ENCODE results near the gene DDX27. TPM values are rescaled to one million over a fixed set of nuclear protein-coding genes. Genes with fewer than 3 reads are reported as not detected.

The DDX27 gene
- total RNA-seq, 3 donors from 2014 or later, result 28.5 to 35.1 (median 34.8) TPM

DNA sequence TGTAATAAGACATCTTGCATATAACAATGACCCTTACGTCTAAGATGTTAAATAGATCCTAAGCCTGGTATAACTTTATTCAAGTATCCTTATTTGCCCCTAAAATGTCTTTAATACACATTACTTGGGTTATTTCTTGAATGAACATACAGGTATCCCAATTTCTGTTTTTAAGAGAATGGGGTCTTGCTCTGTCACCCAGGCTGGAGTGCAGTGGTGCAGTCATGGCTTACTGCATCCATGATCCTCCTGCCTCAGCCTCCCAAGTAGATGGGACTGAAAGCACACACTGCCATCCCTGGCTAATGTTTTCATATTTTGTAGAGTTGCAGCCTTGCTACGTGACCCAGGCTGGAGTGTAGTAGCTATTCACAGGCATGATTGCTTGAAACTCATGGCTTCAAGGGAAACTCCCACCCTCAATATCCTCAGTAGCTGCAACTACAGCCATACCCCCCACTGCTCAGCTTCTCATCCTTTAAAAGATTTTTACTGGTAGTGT, 69.1 kb downstream of the DDX27 start:
- TF ChIP-seq POLR2AphosphoS5 (IDR thresholded peaks at IDR 0.05), result no peak
- no peak for TF ChIP-seq CTCF (IDR thresholded peaks at IDR 0.05)
- no peak for TF ChIP-seq POLR2A (IDR thresholded peaks at IDR 0.05)
- H3K4me3 ChIP-seq, result peak overlapping the region in 1 of 3 donors; percentile 9
- peaks cover 10% of the 10 kb centered on the region for H3K36me3 ChIP-seq
- H3K9me3 ChIP-seq, result peaks cover 37 to 50% of the 10 kb centered on the region in 2 donors
- no peak for DNase-seq (ENCODE audit: low spot score in 2 of 2)
- no peaks in the 10 kb centered on the region for H3K27me3 ChIP-seq
- H3K27ac ChIP-seq, result peak overlapping the region; percentile 62 to 71
- H3K4me1 ChIP-seq, result no peaks in the 10 kb centered on the region
- intact Hi-C loops (cut with DNase I; ENCODE audit: low total_unique reads), result no loop called here

- TF ChIP-seq CTCF (IDR thresholded peaks at IDR 0.05) (peak in 1 of 3 donors; percentile 13), POLR2A (IDR thresholded peaks at IDR 0.05) (no peak), POLR2AphosphoS5 (IDR thresholded peaks at IDR 0.05) (peak in 1 of 3 donors; percentile 1)
- peak overlapping the region in 1 of 3 donors; percentile 9 for H3K4me3 ChIP-seq
- intact Hi-C loops (cut with DNase I; ENCODE audit: low total_unique reads), result no loop called here
- H3K36me3 ChIP-seq, result peaks cover 10% of the 10 kb centered on the region
- H3K9me3 ChIP-seq, result peaks cover 37 to 43% of the 10 kb centered on the region in 2 donors
- no peak for DNase-seq (ENCODE audit: low spot score in 2 of 2)
- H3K4me1 ChIP-seq, result no peaks in the 10 kb centered on the region
- H3K27me3 ChIP-seq, result no peaks in the 10 kb centered on the region
- H3K27ac ChIP-seq, result peak overlapping the region; percentile 62 to 71
These were observed 69.8 kb downstream of the DDX27 start for GRCh38 chr20:49288784-49289696.

- DNase-seq (ENCODE audit: low spot score in 2 of 2), result no peak
- TF ChIP-seq POLR2A (IDR thresholded peaks at IDR 0.05) (no peak), CTCF (IDR thresholded peaks at IDR 0.05) (no peak), POLR2AphosphoS5 (IDR thresholded peaks at IDR 0.05) (no peak)
- Histone ChIP-seq H3K36me3 (peaks cover 5% of the 10 kb centered on the region), H3K27me3 (no peaks in the 10 kb centered on the region), H3K4me3 (no peak overlapping the region), H3K27ac (peak overlapping the region in 1 of 2 donors; percentile 71), H3K4me1 (no peaks in the 10 kb centered on the region), H3K9me3 (peaks cover 21 to 26% of the 10 kb centered on the region in 2 donors)
- intact Hi-C loops (cut with DNase I; ENCODE audit: low total_unique reads), result no loop called here
These were observed 71.5 kb downstream of the DDX27 start for GRCh38 chr20:49290608-49291191.

- no peaks in the 10 kb centered on the region for H3K4me1 ChIP-seq
- no peak for TF ChIP-seq POLR2AphosphoS5 (IDR thresholded peaks at IDR 0.05)
- no peak for TF ChIP-seq CTCF (IDR thresholded peaks at IDR 0.05)
- no peak for TF ChIP-seq POLR2A (IDR thresholded peaks at IDR 0.05)
- H3K27me3 ChIP-seq, result no peaks in the 10 kb centered on the region
- peaks cover 16 to 21% of the 10 kb centered on the region in 2 donors for H3K9me3 ChIP-seq
- no peak overlapping the region for H3K27ac ChIP-seq
- no peak for DNase-seq (ENCODE audit: low spot score in 2 of 2)
- H3K4me3 ChIP-seq, result no peak overlapping the region
- intact Hi-C loops (cut with DNase I; ENCODE audit: low total_unique reads), result no loop called here
- peaks cover under 1% of the 10 kb centered on the region for H3K36me3 ChIP-seq
These were observed 72.0 kb downstream of the DDX27 start for GRCh38 chr20:49291200-49291599.

DNA sequence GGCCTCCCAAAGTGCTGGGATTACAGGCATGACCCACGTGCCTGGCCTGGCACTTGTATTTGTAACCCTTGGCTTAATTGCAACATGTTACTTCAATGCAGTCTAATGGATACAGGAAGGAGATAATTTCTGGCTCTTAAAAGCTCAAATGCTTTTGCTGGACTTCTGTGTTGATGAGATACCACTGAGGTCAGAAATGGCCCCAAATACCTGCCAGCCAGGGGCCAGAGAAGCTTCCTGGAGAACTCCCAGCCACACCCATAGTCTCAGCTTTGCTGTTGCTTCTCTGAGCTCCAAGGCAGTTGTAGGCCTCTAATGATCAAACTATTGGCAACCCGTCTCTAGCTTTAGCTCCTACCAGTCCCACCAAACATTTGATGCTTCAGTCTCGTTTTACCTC, 72.8 kb downstream of the DDX27 start:
- Histone ChIP-seq H3K27ac (no peak overlapping the region), H3K4me1 (no peaks in the 10 kb centered on the region), H3K9me3 (peaks cover 8 to 13% of the 10 kb centered on the region in 2 donors), H3K27me3 (no peaks in the 10 kb centered on the region), H3K36me3 (no peaks in the 10 kb centered on the region), H3K4me3 (no peak overlapping the region)
- intact Hi-C loops (cut with DNase I; ENCODE audit: low total_unique reads), result no loop called here
- TF ChIP-seq POLR2A (IDR thresholded peaks at IDR 0.05), result no peak
- TF ChIP-seq POLR2AphosphoS5 (IDR thresholded peaks at IDR 0.05), result no peak
- no peak for TF ChIP-seq CTCF (IDR thresholded peaks at IDR 0.05)
- DNase-seq (ENCODE audit: low spot score in 2 of 2), result no peak

Measured in breast epithelium (tissue), 4 donors.